ENCODE data around the gene TSHZ2. TPM values are rescaled to one million over a fixed set of nuclear protein-coding genes. Genes with fewer than 3 reads are reported as not detected.

TSHZ2 gene
- total and polyA plus RNA-seq, 11 donors = 1.8 to 12.1 (median 3.7) TPM

- Histone ChIP-seq H3K9me3 (no peaks in the 10 kb centered on the region), H3K4me3 (no peak overlapping the region), H3K4me1 (peaks cover 0 to 20% (median 0%) of the 10 kb centered on the region in 12 donors), H3K27me3 (no peaks in the 10 kb centered on the region), H3K36me3 (no peaks in the 10 kb centered on the region), H3K27ac (no peak overlapping the region)
- TF ChIP-seq POLR2A (IDR thresholded peaks at IDR 0.05) (no peak), CTCF (IDR thresholded peaks at IDR 0.05) (no peak)
- ATAC-seq = no peak
- DNase-seq = no peak
- intact Hi-C loops (cut with DNase I) = loop anchor here in 1 of 10 donors (10.0 kb wide), 1 partner anchor 77 kb away; no protein-coding TSS in a partner anchor
- 92 to 96% (median 96%) methylated on average over 2 of the region's 2 CpGs for WGBS, 4 donors
These were observed 66.1 kb downstream of the TSHZ2 start for GRCh38 chr20:53038299-53038698.

- ATAC-seq (peak in 3 of 4 donors; percentile 30 to 43 (median 34)), DNase-seq (peak; percentile 23 to 53 (median 31))
- H3K4me1 ChIP-seq = peaks cover 0 to 20% (median 0%) of the 10 kb centered on the region in 12 donors
- H3K27ac ChIP-seq = peak overlapping the region in 5 of 12 donors; percentile 3 to 47 (median 29)
- no peaks in the 10 kb centered on the region for H3K27me3 ChIP-seq
- no peaks in the 10 kb centered on the region for H3K9me3 ChIP-seq
- WGBS, 4 donors = 67 to 75% (median 68%) methylated on average over 14 of the region's 14 CpGs
- no peaks in the 10 kb centered on the region for H3K36me3 ChIP-seq
- H3K4me3 ChIP-seq = no peak overlapping the region
- TF ChIP-seq CTCF (IDR thresholded peaks at IDR 0.05) (no peak), POLR2A (IDR thresholded peaks at IDR 0.05) (no peak)
- intact Hi-C loops (cut with DNase I) = no loop called here
These were observed 68.8 kb downstream of the TSHZ2 start for GRCh38 chr20:53040693-53041589.

GRCh38 chr20:53042521-53042920, 70.4 kb downstream of the TSHZ2 start:
- peaks cover 0 to 12% (median 3%) of the 10 kb centered on the region in 12 donors for H3K9me3 ChIP-seq
- H3K27me3 ChIP-seq = no peaks in the 10 kb centered on the region
- intact Hi-C loops (cut with DNase I) = no loop called here
- H3K4me3 ChIP-seq = no peak overlapping the region
- peaks cover 0 to 14% (median 0%) of the 10 kb centered on the region in 12 donors for H3K4me1 ChIP-seq
- no peak for DNase-seq
- WGBS, 4 donors = 81 to 93% (median 83%) methylated on average over 3 of the region's 3 CpGs
- no peaks in the 10 kb centered on the region for H3K36me3 ChIP-seq
- no peak overlapping the region for H3K27ac ChIP-seq
- no peak for TF ChIP-seq CTCF (IDR thresholded peaks at IDR 0.05)
- no peak for TF ChIP-seq POLR2A (IDR thresholded peaks at IDR 0.05)
- no peak for ATAC-seq

GRCh38 chr20:53044296-53044695, 72.1 kb downstream of the TSHZ2 start:
- 87 to 93% (median 90%) methylated on average over 5 of the region's 5 CpGs for WGBS, 4 donors
- peaks cover 0 to 14% (median 0%) of the 10 kb centered on the region in 12 donors for H3K4me1 ChIP-seq
- no peak for TF ChIP-seq POLR2A (IDR thresholded peaks at IDR 0.05)
- no peak for TF ChIP-seq CTCF (IDR thresholded peaks at IDR 0.05)
- DNase-seq (no peak), ATAC-seq (no peak)
- intact Hi-C loops (cut with DNase I) = no loop called here
- H3K27ac ChIP-seq = no peak overlapping the region
- no peaks in the 10 kb centered on the region for H3K36me3 ChIP-seq
- H3K9me3 ChIP-seq = peaks cover 0 to 14% (median 3%) of the 10 kb centered on the region in 12 donors
- H3K27me3 ChIP-seq = no peaks in the 10 kb centered on the region
- H3K4me3 ChIP-seq = no peak overlapping the region

Measured in heart left ventricle (tissue), 16 donors.